ENCODE measurements around the gene ZSWIM1.
A peak's percentile ranks its signal among the peaks of the same experiment; 100 is the strongest.

Gene ZSWIM1

GRCh38 chr20:45912344-45912682 lies 31.3 kb downstream of the ZSWIM1 start:
- Histone ChIP-seq H3K36me3 (ENCODE audit: insufficient read depth, low read length) (peaks cover 22% of the 10 kb centered on the region), H3K9ac (ENCODE audit: low read depth, low read length) (peak overlapping the region; percentile 78; the same call in 1 of the 2 replicates), H3K9me3 (ENCODE audit: insufficient read depth, low read depth, low read length) (no peaks in the 10 kb centered on the region), H3K27ac (ENCODE audit: low read depth, low read length) (no peak overlapping the region), H3K27me3 (ENCODE audit: insufficient read depth, low read length) (no peaks in the 10 kb centered on the region), H3K4me1 (ENCODE audit: insufficient read depth, low read length) (peaks cover 4% of the 10 kb centered on the region; the same call in 1 of the 2 replicates), H3K4me3 (ENCODE audit: low read length) (peak overlapping the region; percentile 74)
- WGBS = 31% methylated on average over 4 of the region's 4 CpGs

GRCh38 chr20:45913116-45913515 lies 32.1 kb downstream of the ZSWIM1 start:
- Histone ChIP-seq H3K27me3 (ENCODE audit: insufficient read depth, low read length) (no peaks in the 10 kb centered on the region), H3K36me3 (ENCODE audit: insufficient read depth, low read length) (peaks cover 14% of the 10 kb centered on the region), H3K9me3 (ENCODE audit: insufficient read depth, low read depth, low read length) (no peaks in the 10 kb centered on the region), H3K9ac (ENCODE audit: low read depth, low read length) (no peak overlapping the region), H3K27ac (ENCODE audit: low read depth, low read length) (no peak overlapping the region), H3K4me3 (ENCODE audit: low read length) (no peak overlapping the region), H3K4me1 (ENCODE audit: insufficient read depth, low read length) (peaks cover 4% of the 10 kb centered on the region; the same call in 1 of the 2 replicates)
- WGBS = 93% methylated on average over 4 of the region's 5 CpGs

- no peaks in the 10 kb centered on the region for H3K4me1 ChIP-seq (ENCODE audit: insufficient read depth, low read length)
- WGBS = 92% methylated on average over 5 of the region's 5 CpGs
- H3K36me3 ChIP-seq (ENCODE audit: insufficient read depth, low read length) = no peaks in the 10 kb centered on the region
- no peaks in the 10 kb centered on the region for H3K9me3 ChIP-seq (ENCODE audit: insufficient read depth, low read depth, low read length)
- H3K9ac ChIP-seq (ENCODE audit: low read depth, low read length) = no peak overlapping the region
- H3K27ac ChIP-seq (ENCODE audit: low read depth, low read length) = no peak overlapping the region
- H3K27me3 ChIP-seq (ENCODE audit: insufficient read depth, low read length) = no peaks in the 10 kb centered on the region
- no peak overlapping the region for H3K4me3 ChIP-seq (ENCODE audit: low read length)
These were observed 36.7 kb downstream of the ZSWIM1 start for GRCh38 chr20:45917790-45918141.

GRCh38 chr20:45918182-45918737 lies 37.2 kb downstream of the ZSWIM1 start:
- WGBS = 96% methylated on average over 5 of the region's 5 CpGs
- H3K4me1 ChIP-seq (ENCODE audit: insufficient read depth, low read length) = no peaks in the 10 kb centered on the region
- no peaks in the 10 kb centered on the region for H3K9me3 ChIP-seq (ENCODE audit: insufficient read depth, low read depth, low read length)
- H3K4me3 ChIP-seq (ENCODE audit: low read length) = no peak overlapping the region
- H3K27me3 ChIP-seq (ENCODE audit: insufficient read depth, low read length) = no peaks in the 10 kb centered on the region
- H3K9ac ChIP-seq (ENCODE audit: low read depth, low read length) = no peak overlapping the region
- H3K27ac ChIP-seq (ENCODE audit: low read depth, low read length) = no peak overlapping the region
- no peaks in the 10 kb centered on the region for H3K36me3 ChIP-seq (ENCODE audit: insufficient read depth, low read length)

GRCh38 chr20:45918779-45919537 lies 37.9 kb downstream of the ZSWIM1 start:
- Histone ChIP-seq H3K4me3 (ENCODE audit: low read length) (no peak overlapping the region), H3K36me3 (ENCODE audit: insufficient read depth, low read length) (no peaks in the 10 kb centered on the region), H3K9me3 (ENCODE audit: insufficient read depth, low read depth, low read length) (no peaks in the 10 kb centered on the region), H3K9ac (ENCODE audit: low read depth, low read length) (no peak overlapping the region), H3K4me1 (ENCODE audit: insufficient read depth, low read length) (no peaks in the 10 kb centered on the region), H3K27me3 (ENCODE audit: insufficient read depth, low read length) (no peaks in the 10 kb centered on the region), H3K27ac (ENCODE audit: low read depth, low read length) (no peak overlapping the region)
- 94% methylated on average over 12 of the region's 12 CpGs for WGBS

- Histone ChIP-seq H3K4me1 (ENCODE audit: insufficient read depth, low read length) (no peaks in the 10 kb centered on the region), H3K27ac (ENCODE audit: low read depth, low read length) (no peak overlapping the region), H3K36me3 (ENCODE audit: insufficient read depth, low read length) (no peaks in the 10 kb centered on the region), H3K27me3 (ENCODE audit: insufficient read depth, low read length) (no peaks in the 10 kb centered on the region), H3K4me3 (ENCODE audit: low read length) (no peak overlapping the region), H3K9me3 (ENCODE audit: insufficient read depth, low read depth, low read length) (no peaks in the 10 kb centered on the region), H3K9ac (ENCODE audit: low read depth, low read length) (no peak overlapping the region)
- WGBS = 76% methylated on average over 11 of the region's 11 CpGs
These were observed 38.7 kb downstream of the ZSWIM1 start for GRCh38 chr20:45919542-45920399.

GRCh38 chr20:45920462-45921336 lies 39.7 kb downstream of the ZSWIM1 start:
- Histone ChIP-seq H3K27me3 (ENCODE audit: insufficient read depth, low read length) (no peaks in the 10 kb centered on the region), H3K27ac (ENCODE audit: low read depth, low read length) (no peak overlapping the region), H3K4me1 (ENCODE audit: insufficient read depth, low read length) (peaks cover 4% of the 10 kb centered on the region; the same call in 1 of the 2 replicates), H3K9me3 (ENCODE audit: insufficient read depth, low read depth, low read length) (no peaks in the 10 kb centered on the region), H3K9ac (ENCODE audit: low read depth, low read length) (no peak overlapping the region), H3K36me3 (ENCODE audit: insufficient read depth, low read length) (no peaks in the 10 kb centered on the region), H3K4me3 (ENCODE audit: low read length) (no peak overlapping the region)
- 83% methylated on average over 8 of the region's 9 CpGs for WGBS

GRCh38 chr20:45921337-45922189 lies 40.5 kb downstream of the ZSWIM1 start:
- WGBS = 90% methylated on average over 11 of the region's 11 CpGs
- H3K27me3 ChIP-seq (ENCODE audit: insufficient read depth, low read length) = no peaks in the 10 kb centered on the region
- H3K4me3 ChIP-seq (ENCODE audit: low read length) = no peak overlapping the region
- H3K36me3 ChIP-seq (ENCODE audit: insufficient read depth, low read length) = no peaks in the 10 kb centered on the region
- H3K4me1 ChIP-seq (ENCODE audit: insufficient read depth, low read length) = peaks cover 6% of the 10 kb centered on the region; the same call in 1 of the 2 replicates
- H3K9ac ChIP-seq (ENCODE audit: low read depth, low read length) = no peak overlapping the region
- H3K9me3 ChIP-seq (ENCODE audit: insufficient read depth, low read depth, low read length) = no peaks in the 10 kb centered on the region
- H3K27ac ChIP-seq (ENCODE audit: low read depth, low read length) = no peak overlapping the region

- Histone ChIP-seq H3K9me3 (ENCODE audit: insufficient read depth, low read depth, low read length) (no peaks in the 10 kb centered on the region), H3K36me3 (ENCODE audit: insufficient read depth, low read length) (no peaks in the 10 kb centered on the region), H3K27ac (ENCODE audit: low read depth, low read length) (no peak overlapping the region), H3K27me3 (ENCODE audit: insufficient read depth, low read length) (no peaks in the 10 kb centered on the region), H3K4me3 (ENCODE audit: low read length) (no peak overlapping the region), H3K9ac (ENCODE audit: low read depth, low read length) (no peak overlapping the region), H3K4me1 (ENCODE audit: insufficient read depth, low read length) (peaks cover 6% of the 10 kb centered on the region; the same call in 1 of the 2 replicates)
- WGBS = 93% methylated on average over 20 of the region's 21 CpGs
These were observed 43.6 kb downstream of the ZSWIM1 start for GRCh38 chr20:45924391-45925261.
